Skeletal muscle tissue (tissue), 4 donors: Measurements from ENCODE around the gene CLEC1A. TPM values are rescaled to one million over a fixed set of nuclear protein-coding genes. Genes with fewer than 3 reads are reported as not detected.
A peak's percentile ranks its signal among the peaks of the same experiment; 100 is the strongest.

ENCODE experiments used
- H3K27ac ChIP-seq: one replicate; pipeline ENCODE4 v1.7.0; 2013; ENCODE audit warnings: mild to moderate bottlenecking, low read depth, low read length, inconsistent platforms
- H3K27me3 ChIP-seq, 3 donors: one replicate each; pipeline ENCODE4 v1.7.0; 2013; ENCODE audit warnings: low read length in 3 of 3; ENCODE audit not compliant: control insufficient read depth in 3 of 3, insufficient read depth in 3 of 3
- H3K36me3 ChIP-seq, 3 donors: one replicate each; pipeline ENCODE4 v1.7.0; 2013; ENCODE audit warnings: low read length in 3 of 3; ENCODE audit not compliant: control insufficient read depth in 3 of 3, insufficient read depth in 3 of 3
- H3K4me1 ChIP-seq, 3 donors: one replicate each; pipeline ENCODE4 v1.7.0; 2013; ENCODE audit warnings: low read length in 3 of 3, mild to moderate bottlenecking in 3 of 3; ENCODE audit not compliant: control insufficient read depth in 3 of 3, insufficient read depth in 3 of 3
- H3K4me3 ChIP-seq, 3 donors: one replicate each; pipeline ENCODE4 v1.7.0; 2013; ENCODE audit warnings: low read length in 3 of 3
- H3K9ac ChIP-seq, 3 donors: one replicate each; pipeline ENCODE4 v1.7.0; 2013; ENCODE audit warnings: low read length in 3 of 3, mild to moderate bottlenecking in 3 of 3, moderate library complexity in 2 of 3, low read depth in 1 of 3
- H3K9me3 ChIP-seq, 3 donors: one replicate each; pipeline ENCODE4 v1.7.0; 2013; ENCODE audit warnings: low read length in 3 of 3; ENCODE audit not compliant: control insufficient read depth in 3 of 3
- total RNA-seq: library from RNA; depleted of rRNA; stranded (reverse); fragments of >200 nt; gene quantifications from one replicate; pipeline ENCODE4 v1.2.3, GENCODE V29; 2014
- donor health status: Osteomylitis.

Gene CLEC1A
- total RNA-seq: 1.0 TPM

- Histone ChIP-seq H3K36me3 (no peaks in the 10 kb centered on the region), H3K27me3 (no peaks in the 10 kb centered on the region), H3K4me1 (peaks cover 5 to 9% (median 9%) of the 10 kb centered on the region in 3 donors), H3K4me3 (peak within 1 kb of the TSS in 2 of 3 donors; percentile 50 to 52), H3K9ac (peak within 1 kb of the TSS in 1 of 3 donors; percentile 45), H3K27ac (peak within 1 kb of the TSS; percentile 65), H3K9me3 (no peaks in the 10 kb centered on the region)
Measured at GRCh38 chr12:10098791-10099190, at the start of gene CLEC1A. Gene CLEC1A, minus strand, starts transcription at chr12:10098985. Its CDS starts 63 bp downstream, at chr12:10098922.

- no peaks in the 10 kb centered on the region for H3K9me3 ChIP-seq
- no peaks in the 10 kb centered on the region for H3K27me3 ChIP-seq
- H3K36me3 ChIP-seq: no peaks in the 10 kb centered on the region
- H3K4me3 ChIP-seq: no peak overlapping the region
- H3K27ac ChIP-seq: no peak overlapping the region
- peaks cover 0 to 5% (median under 1%) of the 10 kb centered on the region in 3 donors for H3K4me1 ChIP-seq
- H3K9ac ChIP-seq: no peak overlapping the region
Measured at GRCh38 chr12:10147714-10148403, 49.1 kb upstream of the CLEC1A start.

- Histone ChIP-seq H3K9ac (no peak overlapping the region), H3K9me3 (no peaks in the 10 kb centered on the region), H3K4me1 (peaks cover 0 to 7% (median 0%) of the 10 kb centered on the region in 3 donors), H3K27ac (no peak overlapping the region), H3K27me3 (no peaks in the 10 kb centered on the region), H3K36me3 (no peaks in the 10 kb centered on the region), H3K4me3 (no peak overlapping the region)
Measured at GRCh38 chr12:10142976-10143589, 44.3 kb upstream of the CLEC1A start.

GRCh38 chr12:10140001-10140400 is 41.2 kb upstream of the CLEC1A start:
- no peaks in the 10 kb centered on the region for H3K27me3 ChIP-seq
- H3K27ac ChIP-seq: no peak overlapping the region
- peaks cover 0 to 7% (median 0%) of the 10 kb centered on the region in 3 donors for H3K4me1 ChIP-seq

GRCh38 chr12:10136637-10137205 is 37.9 kb upstream of the CLEC1A start:
- no peaks in the 10 kb centered on the region for H3K9me3 ChIP-seq
- H3K4me1 ChIP-seq: no peaks in the 10 kb centered on the region
- no peaks in the 10 kb centered on the region for H3K36me3 ChIP-seq
- H3K9ac ChIP-seq: no peak overlapping the region
- H3K27me3 ChIP-seq: no peaks in the 10 kb centered on the region
- no peak overlapping the region for H3K4me3 ChIP-seq
- no peak overlapping the region for H3K27ac ChIP-seq

More at GRCh38 chr12:10140001-10140400, 41.2 kb upstream of the CLEC1A start:
- H3K9ac ChIP-seq: no peak overlapping the region
- no peaks in the 10 kb centered on the region for H3K36me3 ChIP-seq
- H3K4me3 ChIP-seq: no peak overlapping the region
- H3K9me3 ChIP-seq: no peaks in the 10 kb centered on the region

GRCh38 chr12:10135126-10135525 is 36.3 kb upstream of the CLEC1A start:
- no peak overlapping the region for H3K4me3 ChIP-seq
- no peak overlapping the region for H3K9ac ChIP-seq
- no peaks in the 10 kb centered on the region for H3K9me3 ChIP-seq
- H3K27ac ChIP-seq: no peak overlapping the region
- no peaks in the 10 kb centered on the region for H3K27me3 ChIP-seq
- no peaks in the 10 kb centered on the region for H3K36me3 ChIP-seq
- no peaks in the 10 kb centered on the region for H3K4me1 ChIP-seq

GRCh38 chr12:10132850-10133370 is 34.1 kb upstream of the CLEC1A start:
- Histone ChIP-seq H3K4me1 (no peaks in the 10 kb centered on the region), H3K9me3 (no peaks in the 10 kb centered on the region), H3K36me3 (no peaks in the 10 kb centered on the region), H3K27me3 (no peaks in the 10 kb centered on the region), H3K4me3 (no peak overlapping the region), H3K9ac (no peak overlapping the region), H3K27ac (no peak overlapping the region)

GRCh38 chr12:10131111-10131690 is 32.4 kb upstream of the CLEC1A start:
- no peak overlapping the region for H3K27ac ChIP-seq
- H3K9me3 ChIP-seq: no peaks in the 10 kb centered on the region
- H3K4me3 ChIP-seq: no peak overlapping the region

GRCh38 chr12:10130042-10130441 is 31.3 kb upstream of the CLEC1A start, which contains the start of gene CLEC7A:
Gene CLEC7A, minus strand, starts transcription at chr12:10130199. Its CDS starts 117 bp downstream, at chr12:10130082.
- H3K4me3 ChIP-seq: no peak within 1 kb of the TSS
- H3K9ac ChIP-seq: no peak within 1 kb of the TSS
- no peaks in the 10 kb centered on the region for H3K36me3 ChIP-seq
- H3K27ac ChIP-seq: peak within 1 kb of the TSS; percentile 58
- H3K9me3 ChIP-seq: no peaks in the 10 kb centered on the region
- no peaks in the 10 kb centered on the region for H3K27me3 ChIP-seq
- H3K4me1 ChIP-seq: no peaks in the 10 kb centered on the region

More at GRCh38 chr12:10131111-10131690, 32.4 kb upstream of the CLEC1A start:
- Histone ChIP-seq H3K9ac (no peak overlapping the region), H3K36me3 (no peaks in the 10 kb centered on the region), H3K4me1 (no peaks in the 10 kb centered on the region), H3K27me3 (no peaks in the 10 kb centered on the region)
